Mammary epithelial cell (primary cell): ENCODE data around the gene ANKRD18B.
"Not testable (repeated sequence)": the region's sequence is repeated elsewhere in the genome, so short reads cannot be mapped to it uniquely, and the experiment has no call there.

Source experiments
- CTCF ChIP-seq, 2 donors: IDR thresholded peaks in 1 of 2; conservative IDR thresholded peaks in 1 of 2; 2 replicates each; pipeline ENCODE4 v1.5.1; 2011 to 2012; ENCODE audit warnings: inconsistent platforms in 2 of 2, low read length in 2 of 2, mild to moderate bottlenecking in 2 of 2, control low read depth in 1 of 2, low read depth in 1 of 2; ENCODE audit not compliant: insufficient read depth in 1 of 2; ENCODE audit errors: extremely low read depth in 1 of 2
- EZH2 ChIP-seq: IDR thresholded peaks from 2 replicates; pipeline ENCODE4 v1.6.1; 2012; ENCODE audit warnings: low read length, inconsistent platforms, borderline replicate concordance

- TF ChIP-seq CTCF (conservative IDR thresholded peaks at IDR 0.05 in 1 of 2, IDR thresholded peaks at IDR 0.05 in 1 of 2; ENCODE audit: extremely low read depth in 1 of 2, insufficient read depth in 1 of 2, low read depth in 1 of 2, low read length in 2 of 2); EZH2: not testable (repeated sequence)
These were observed 2.2 kb upstream of the ANKRD18B start for GRCh38 chr9:33521861-33522260.
